Glutamatergic neuron (in vitro differentiated cells): Measurements from ENCODE around the gene SYMPK. TPM values are rescaled to one million over a fixed set of nuclear protein-coding genes. Genes with fewer than 3 reads are reported as not detected.

Experiments used
- DNase-seq: peaks from one replicate; pipeline ENCODE4 v3.0.0; 2022
- H3K27ac Mint-ChIP-seq: one replicate; pipeline ENCODE4 v1.8.0; 2020; ENCODE audit warnings: mild to moderate bottlenecking, mixed read lengths, inconsistent platforms; ENCODE audit not compliant: unreplicated experiment
- H3K27me3 Mint-ChIP-seq: one replicate; pipeline ENCODE4 v1.8.0; 2020; ENCODE audit warnings: mild to moderate bottlenecking, moderate library complexity, mixed read lengths, inconsistent platforms; ENCODE audit not compliant: unreplicated experiment
- H3K36me3 Mint-ChIP-seq: one replicate; pipeline ENCODE4 v1.8.0; 2020; ENCODE audit warnings: mild to moderate bottlenecking, mixed read lengths, inconsistent platforms; ENCODE audit not compliant: unreplicated experiment
- H3K4me1 Mint-ChIP-seq: one replicate; pipeline ENCODE4 v1.8.0; 2020; ENCODE audit warnings: mild to moderate bottlenecking, low read depth, mixed read lengths, inconsistent platforms; ENCODE audit not compliant: unreplicated experiment
- H3K4me3 Mint-ChIP-seq: one replicate; pipeline ENCODE4 v1.8.0; 2020; ENCODE audit warnings: mild to moderate bottlenecking, mixed read lengths, inconsistent platforms; ENCODE audit not compliant: unreplicated experiment
- H3K9me3 Mint-ChIP-seq: one replicate; pipeline ENCODE4 v1.8.0; 2020; ENCODE audit warnings: mild to moderate bottlenecking, moderate library complexity, mixed read lengths, inconsistent platforms; ENCODE audit not compliant: unreplicated experiment
- CTCF ChIP-seq: fragments of 200-600 bp; sonication (generic); IDR thresholded peaks from one replicate; pipeline ENCODE4 v1.5.0; 2021; ENCODE audit not compliant: partially characterized antibody, unreplicated experiment
- total RNA-seq: library from RNA; stranded (reverse); fragmentation: NEBNext Ultra II Directional; extraction: Animal tissue kit (Norgen Biotek cat#: 25700); gene quantifications from one replicate; pipeline ENCODE4 v1.2.1, GENCODE V29; 2021; ENCODE audit not compliant: unreplicated experiment

SYMPK gene
- total RNA-seq, 1 donor from 2014 or later = 78.1 TPM

GRCh38 chr19:45812297-45812696 is 50.6 kb downstream of the SYMPK start:
- Mint-ChIP-seq H3K4me3 (no peak overlapping the region), H3K4me1 (peaks cover 2% of the 10 kb centered on the region), H3K36me3 (no peaks in the 10 kb centered on the region), H3K9me3 (peaks cover 7% of the 10 kb centered on the region), H3K27ac (no peak overlapping the region), H3K27me3 (peaks cover 3% of the 10 kb centered on the region)
- TF ChIP-seq CTCF = no peak
- DNase-seq = no peak

GRCh38 chr19:45809643-45810159 is 53.2 kb downstream of the SYMPK start:
- Mint-ChIP-seq H3K4me1 (peaks cover 2% of the 10 kb centered on the region), H3K9me3 (peaks cover 8% of the 10 kb centered on the region), H3K36me3 (no peaks in the 10 kb centered on the region), H3K27me3 (no peaks in the 10 kb centered on the region), H3K4me3 (no peak overlapping the region), H3K27ac (peak overlapping the region; percentile 76)
- TF ChIP-seq CTCF = no peak
- DNase-seq = no peak

- H3K4me1 Mint-ChIP-seq = peaks cover 2% of the 10 kb centered on the region
- no peak for TF ChIP-seq CTCF
- H3K27me3 Mint-ChIP-seq = peaks cover 3% of the 10 kb centered on the region
- H3K9me3 Mint-ChIP-seq = peaks cover 4% of the 10 kb centered on the region
- H3K27ac Mint-ChIP-seq = no peak overlapping the region
- no peak overlapping the region for H3K4me3 Mint-ChIP-seq
- DNase-seq = no peak
- H3K36me3 Mint-ChIP-seq = no peaks in the 10 kb centered on the region
These were observed 57.2 kb downstream of the SYMPK start for GRCh38 chr19:45805719-45806118.

GRCh38 chr19:45804959-45805230 is 58.1 kb downstream of the SYMPK start:
- Mint-ChIP-seq H3K36me3 (no peaks in the 10 kb centered on the region), H3K27me3 (peaks cover 3% of the 10 kb centered on the region), H3K27ac (no peak overlapping the region)

More at GRCh38 chr19:45804959-45805230, 58.1 kb downstream of the SYMPK start:
- TF ChIP-seq CTCF = no peak
- Mint-ChIP-seq H3K4me3 (no peak overlapping the region), H3K9me3 (peaks cover 4% of the 10 kb centered on the region), H3K4me1 (peaks cover 2% of the 10 kb centered on the region)
- no peak for DNase-seq
